ENCODE measurements around the gene SUCO.
A peak's percentile ranks its signal among the peaks of the same experiment; 100 is the strongest.
"Not testable (repeated sequence)": the region's sequence is repeated elsewhere in the genome, so short reads cannot be mapped to it uniquely, and the experiment has no call there.

The SUCO gene

DNA sequence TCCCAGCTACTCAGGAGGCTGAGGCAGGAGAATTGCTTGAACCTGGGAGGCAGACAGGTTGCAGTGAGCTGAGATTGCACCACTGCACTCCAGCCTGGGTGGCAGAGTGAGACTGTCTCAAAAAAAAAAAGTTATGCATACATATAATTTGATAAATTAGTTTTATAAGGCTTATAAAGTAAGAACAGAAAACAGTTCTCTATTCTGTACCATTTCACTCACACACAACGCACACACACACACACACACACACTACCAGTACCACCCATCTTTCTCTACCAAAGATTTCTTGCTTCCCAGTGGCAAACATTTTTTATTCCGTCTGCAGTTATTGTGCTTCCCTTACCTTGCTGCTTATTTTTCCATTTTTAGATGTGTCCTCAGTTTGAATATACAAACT, 79.5 kb downstream of the SUCO start:
- DNase-seq = no peak

DNA sequence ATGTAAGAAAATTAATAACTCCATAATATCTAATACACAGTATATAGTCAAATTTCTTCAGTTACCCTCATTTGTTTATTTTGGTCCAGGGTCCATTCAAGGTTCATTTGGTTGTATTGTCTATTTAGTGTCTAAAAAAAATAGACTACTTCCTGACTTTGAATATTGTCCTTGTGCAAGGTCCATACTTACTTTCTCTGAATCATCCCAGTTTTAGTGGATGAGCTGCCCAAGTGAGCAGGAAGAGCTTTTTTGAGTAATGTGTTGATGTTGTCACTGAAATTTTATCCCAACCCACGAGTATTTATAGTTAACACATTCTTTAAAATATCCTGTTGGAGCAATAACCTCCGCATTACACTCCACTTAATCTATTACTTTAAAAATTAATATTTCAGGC, 80.3 kb downstream of the SUCO start:
- no peak for DNase-seq

DNA sequence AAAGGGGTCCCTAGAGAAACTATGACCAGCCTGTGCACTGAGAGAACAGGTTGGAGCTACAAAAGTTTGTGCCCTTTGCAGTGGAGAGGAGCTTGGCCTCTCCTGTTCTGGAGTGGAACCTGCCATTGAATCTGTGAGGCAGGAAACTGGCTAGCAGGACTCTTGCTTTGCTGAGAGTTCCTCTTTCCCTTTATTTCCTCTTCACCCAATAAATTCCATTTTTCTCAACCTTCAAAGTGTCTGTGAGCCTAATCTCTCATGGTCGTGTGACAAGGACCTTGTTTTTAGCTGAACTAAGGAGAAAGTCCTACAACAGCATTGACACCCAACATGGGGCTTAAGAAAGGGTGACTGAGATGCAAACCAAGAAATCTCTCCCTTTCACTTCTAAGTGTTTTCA, 83.2 kb downstream of the SUCO start:
- no peak for DNase-seq

GRCh38 chr1:172616636-172617035, 83.7 kb downstream of the SUCO start:
- no peak for DNase-seq

- DNase-seq = not testable (repeated sequence)
Observed at GRCh38 chr1:172620603-172621002, 87.7 kb downstream of the SUCO start.

GRCh38 chr1:172622541-172622940, 89.6 kb downstream of the SUCO start:
- DNase-seq = no peak

DNA sequence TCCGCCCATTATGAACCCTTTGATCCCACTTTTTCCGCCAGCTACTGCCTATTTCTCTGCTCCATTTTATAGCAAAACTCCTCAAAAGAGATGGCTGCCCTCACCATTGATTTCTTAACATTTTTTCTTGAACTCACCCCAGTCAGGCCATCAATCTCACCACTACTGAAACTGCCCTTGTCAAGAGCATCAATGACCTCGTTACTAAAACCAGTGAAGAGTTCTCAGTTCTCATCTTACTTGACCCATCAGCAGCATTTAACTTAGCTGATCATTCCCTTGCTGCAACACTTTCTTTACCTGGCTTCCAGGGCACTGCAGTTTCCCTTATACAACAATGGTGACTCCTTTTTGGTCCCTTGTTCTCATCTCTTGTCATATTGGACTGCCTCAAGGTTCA, 90.8 kb downstream of the SUCO start:
- no peak for DNase-seq

GRCh38 chr1:172626845-172627244, 93.9 kb downstream of the SUCO start:
- DNase-seq = no peak

DNA sequence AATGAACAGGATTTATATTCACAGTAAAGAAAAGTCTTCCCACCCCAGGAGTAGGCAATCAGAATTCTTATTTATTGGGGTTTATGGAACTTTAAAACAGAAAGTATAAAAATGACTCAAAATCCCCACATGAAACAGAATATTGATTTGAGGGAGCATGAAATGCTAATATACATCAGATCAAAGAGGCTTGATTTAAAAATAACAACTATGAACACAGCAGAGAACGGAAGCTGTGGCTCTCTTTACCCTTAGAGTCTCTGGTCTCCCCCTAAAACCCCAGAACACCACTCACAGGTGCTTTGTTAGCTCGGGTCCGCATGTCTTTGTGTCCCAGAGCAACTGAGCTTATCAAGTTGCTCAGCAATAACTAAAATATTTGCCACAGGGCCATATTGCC, 94.8 kb downstream of the SUCO start:
- no peak for DNase-seq

DNA sequence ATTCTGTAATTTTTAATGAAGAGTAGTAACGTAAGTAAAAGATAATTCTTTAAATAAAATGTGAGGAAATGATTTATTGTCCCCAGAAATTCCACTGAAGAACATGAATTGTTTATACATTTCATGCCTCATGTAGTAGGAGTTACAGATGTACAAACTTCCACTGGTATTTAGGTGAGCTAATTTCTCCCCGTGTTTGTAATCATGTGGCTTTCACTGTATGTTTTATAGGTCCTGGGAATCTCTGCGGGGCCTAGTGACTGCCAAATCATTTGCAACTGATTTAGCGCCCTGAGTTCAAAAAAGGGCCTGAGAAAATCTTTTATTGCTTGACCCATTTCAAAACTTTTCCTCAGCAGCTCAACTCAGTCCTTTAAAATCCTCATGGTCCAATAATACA, 95.5 kb downstream of the SUCO start:
- no peak for DNase-seq

GRCh38 chr1:172629170-172629569, 96.2 kb downstream of the SUCO start:
- DNase-seq = no peak

DNA sequence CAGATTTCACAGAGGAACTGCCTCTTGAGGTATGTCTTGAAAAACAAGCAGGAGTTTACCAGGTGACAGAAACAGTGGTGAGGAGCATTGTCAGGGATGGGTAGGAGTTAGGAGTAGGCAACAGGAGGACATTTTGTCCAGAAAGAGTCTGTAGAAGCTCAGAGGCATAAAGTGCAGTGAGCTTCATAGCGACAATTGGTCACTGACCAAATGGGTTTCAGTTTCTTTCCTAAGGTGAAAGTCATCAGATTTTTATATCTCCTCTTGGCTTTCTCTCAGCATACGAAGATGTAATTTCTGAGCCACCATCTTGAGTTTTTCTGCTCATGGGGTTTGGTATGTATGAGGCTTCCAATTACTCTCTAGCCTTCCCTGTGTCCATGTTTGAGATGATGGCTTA, 96.7 kb downstream of the SUCO start:
- DNase-seq = no peak

DNA sequence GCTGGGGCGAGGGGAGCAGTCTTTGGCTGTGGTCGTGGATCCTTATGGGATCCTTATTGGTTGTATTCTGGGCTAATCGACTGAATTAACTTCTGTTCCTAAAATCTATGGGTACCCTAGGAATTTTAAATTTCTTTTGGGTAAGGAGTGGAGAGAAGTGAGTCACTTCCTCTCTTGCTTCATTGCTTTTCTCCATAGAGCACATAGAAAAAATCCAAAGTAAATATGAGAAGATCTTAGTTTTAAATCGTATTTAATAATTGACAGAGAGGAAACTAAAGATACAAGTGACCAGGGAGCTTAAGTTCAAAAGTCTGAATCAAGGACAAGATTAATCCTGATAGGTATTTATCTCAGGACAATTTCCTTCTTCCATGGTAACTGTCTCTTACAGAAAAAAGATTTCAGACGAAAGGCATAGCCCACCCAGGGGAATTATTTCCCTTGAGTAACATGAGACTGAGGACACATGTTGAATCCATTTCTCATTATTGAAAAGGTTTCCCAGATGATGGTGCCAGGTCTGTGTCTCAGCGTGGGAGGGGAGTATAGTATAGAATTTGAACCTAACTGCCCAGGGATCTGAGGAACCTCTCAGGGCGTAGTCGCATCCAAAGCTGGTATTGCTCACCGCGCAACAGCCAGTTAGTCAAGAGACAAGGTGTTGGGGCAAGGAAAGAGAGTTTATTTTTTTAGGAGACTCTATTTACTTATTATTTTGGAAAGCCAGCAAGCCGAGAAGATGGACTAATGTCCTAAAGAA, 97.3 kb downstream of the SUCO start:
- DNase-seq = no peak

DNA sequence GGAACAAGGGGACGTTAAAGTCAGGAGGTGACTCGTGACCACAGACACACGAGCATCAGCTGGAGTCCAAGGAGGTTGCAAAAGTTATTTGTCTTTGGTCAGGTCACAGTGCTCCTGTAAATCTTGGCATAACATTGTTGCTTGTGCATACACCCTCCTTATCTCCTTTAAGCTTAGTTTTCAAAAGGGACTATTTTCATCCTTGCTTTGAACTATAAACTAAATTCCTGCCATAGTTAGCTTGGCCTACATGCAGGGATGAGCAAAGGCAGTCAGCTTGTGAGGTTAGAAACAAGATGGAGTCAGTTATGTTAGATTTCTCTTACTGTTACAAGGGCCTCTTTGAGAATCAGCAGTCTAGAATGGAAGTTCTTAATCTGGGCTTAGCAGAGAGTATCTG, 97.9 kb downstream of the SUCO start:
- DNase-seq = no peak

DNA sequence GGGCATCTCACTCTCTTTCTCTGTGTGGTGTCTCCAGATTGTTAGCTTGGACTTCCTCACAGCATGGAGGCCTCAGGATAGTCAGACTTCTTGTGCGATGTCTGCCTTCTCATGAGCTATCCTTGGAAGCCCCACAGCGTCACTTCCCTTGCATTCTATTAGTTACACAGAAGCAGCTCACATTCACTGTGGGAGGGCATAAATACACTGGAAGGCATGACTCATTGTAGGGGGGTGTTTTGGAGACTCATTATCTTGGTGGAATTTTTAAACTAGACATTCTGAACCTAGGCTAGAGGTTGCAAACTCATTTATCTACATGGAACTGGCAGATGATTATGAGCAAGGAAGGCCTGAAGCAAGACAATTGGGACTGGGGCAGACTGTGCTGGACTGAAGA, 104.6 kb downstream of the SUCO start:
- no peak for DNase-seq

DNA sequence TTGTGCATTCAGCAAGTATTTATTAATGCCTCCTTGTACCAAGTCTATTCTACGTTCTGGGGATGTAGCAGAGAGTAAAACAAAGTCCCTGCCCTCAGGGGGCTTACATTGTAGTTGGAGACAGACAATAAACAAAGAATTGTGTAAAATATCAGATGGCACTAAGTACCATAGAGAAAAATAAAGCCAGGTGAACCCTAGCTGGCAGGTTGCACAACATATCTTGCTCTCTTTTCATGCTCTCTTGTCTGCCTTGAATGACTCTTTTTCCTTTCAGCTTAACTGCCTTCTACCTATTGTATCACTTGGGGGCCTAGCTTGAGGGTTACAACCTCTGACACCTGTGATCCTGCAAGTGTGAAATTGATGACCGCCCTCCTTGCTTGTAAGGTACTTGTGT, 105.3 kb downstream of the SUCO start:
- DNase-seq = no peak

GRCh38 chr1:172638885-172639831, 106.2 kb downstream of the SUCO start:
- DNase-seq = peak; percentile 37 to 83 (median 66)

DNA sequence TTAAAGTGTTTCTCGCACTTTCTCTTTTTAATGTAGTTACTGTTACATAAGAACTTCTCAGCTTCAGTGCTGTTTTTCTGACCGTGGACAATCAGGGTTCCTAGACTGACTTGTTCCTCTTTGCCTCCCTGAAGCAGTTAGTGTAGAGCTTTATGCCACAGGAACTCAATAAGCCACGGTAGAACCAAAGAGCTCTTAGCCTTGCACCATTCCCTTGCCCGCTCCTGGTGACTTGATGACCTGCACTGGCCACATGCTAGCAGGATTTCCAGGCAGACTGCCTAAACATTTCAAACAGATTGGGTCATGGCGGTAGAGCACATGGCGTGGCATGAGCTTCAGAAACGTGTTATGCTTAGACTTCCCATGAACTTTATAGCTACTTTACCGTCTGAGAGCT, 107.2 kb downstream of the SUCO start:
- peak in 2 of 6 experiments; percentile 6 to 28 for DNase-seq

- no peak for DNase-seq
Observed at GRCh38 chr1:172641492-172641891, 108.5 kb downstream of the SUCO start.

GRCh38 chr1:172642970-172643369, 110.0 kb downstream of the SUCO start:
- no peak for DNase-seq

DNA sequence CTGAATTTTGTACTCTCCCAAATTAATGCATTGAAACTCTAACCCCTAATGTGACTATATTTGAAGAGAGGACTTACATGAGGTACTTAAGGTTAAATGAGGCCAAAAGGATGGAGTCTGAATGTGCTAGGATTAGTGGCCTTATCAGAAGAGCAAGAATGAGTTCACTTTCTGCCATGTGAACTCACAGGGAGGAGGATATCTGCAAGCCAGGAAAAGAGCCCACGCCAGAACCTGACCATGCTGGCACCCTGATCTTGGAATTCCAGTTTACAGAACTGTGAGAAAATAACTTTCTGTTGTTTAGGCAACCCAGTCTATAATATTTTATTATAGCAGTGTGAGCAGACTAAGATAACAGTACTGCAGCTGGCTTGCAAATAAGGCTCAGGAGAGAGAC, 113.7 kb downstream of the SUCO start:
- no peak for DNase-seq

GRCh38 chr1:172647110-172647564, 114.2 kb downstream of the SUCO start:
- DNase-seq = peak in 1 of 6 experiments; percentile 5

DNA sequence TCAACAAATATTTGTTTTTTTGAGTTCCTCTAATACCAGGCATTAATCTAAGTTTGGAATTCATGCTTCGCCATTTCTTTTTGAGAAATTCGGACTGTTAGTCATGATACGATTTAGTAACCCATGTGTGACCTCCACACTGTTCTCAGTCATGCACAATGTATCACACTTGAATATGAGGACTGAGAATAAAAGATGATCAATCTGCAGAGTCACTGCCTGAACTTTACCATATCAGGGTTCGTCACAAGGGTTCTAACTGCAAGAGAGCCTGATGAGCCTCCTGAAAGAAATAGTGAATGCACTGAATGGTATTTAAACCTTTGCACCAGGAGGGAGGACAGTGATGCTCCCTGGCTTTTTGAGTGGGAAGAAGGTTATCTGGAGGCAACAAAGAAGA, 115.0 kb downstream of the SUCO start:
- no peak for DNase-seq

Measured in stimulated activated naive CD4-positive, alpha-beta T cell (primary cell).